ENCODE results near the gene STMN3.

STMN3 gene

GRCh38 chr20:63690898-63691710, 37.9 kb upstream of the STMN3 start:
- Histone ChIP-seq H3K36me3 (ENCODE audit: control insufficient read depth in 2 of 2, insufficient read depth in 1 of 2, low read length in 2 of 2) (peaks cover 0 to 12% of the 10 kb centered on the region in 2 experiments; a peak in 1 of 3 replicates), H3K9me3 (ENCODE audit: control insufficient read depth, insufficient read depth, low read depth, low read length) (no peaks in the 10 kb centered on the region), H3K27ac (ENCODE audit: extremely low read depth, low read depth, low read length) (no peak overlapping the region), H3K4me1 (ENCODE audit: control insufficient read depth, insufficient read depth, low read length) (no peaks in the 10 kb centered on the region), H3K4me3 (ENCODE audit: low read depth, low read length) (no peak overlapping the region)
- no peak for TF ChIP-seq ZNF19 (tag by site-specific recombination; IDR thresholded peaks at IDR 0.05; ENCODE audit: low read depth)
- TF ChIP-seq GLIS2 (tag by site-specific recombination; IDR thresholded peaks at IDR 0.05), result peak; percentile 36; the same call in 1 of the 2 replicates
- TF ChIP-seq ZNF777 (tag by site-specific recombination; IDR thresholded peaks at IDR 0.05; ENCODE audit: borderline replicate concordance), result no peak
- no peak for TF ChIP-seq ZNF561 (tag by site-specific recombination; IDR thresholded peaks at IDR 0.05; ENCODE audit: borderline replicate concordance)
- TF ChIP-seq ZNF202 (tag by site-specific recombination; IDR thresholded peaks at IDR 0.05; ENCODE audit: borderline replicate concordance), result no peak
- TF ChIP-seq ZNF280D (tag by site-specific recombination; IDR thresholded peaks at IDR 0.05), result no peak
- TF ChIP-seq AEBP2 (tag by site-specific recombination; IDR thresholded peaks at IDR 0.05; ENCODE audit: borderline replicate concordance), result no peak
- no peak for TF ChIP-seq ZXDB (tag by site-specific recombination; IDR thresholded peaks at IDR 0.05)
- no peak for TF ChIP-seq ZNF585B (tag by site-specific recombination; IDR thresholded peaks at IDR 0.05)
- TF ChIP-seq PRDM4 (tag by site-specific recombination; IDR thresholded peaks at IDR 0.05), result no peak
- peak; percentile 73 for TF ChIP-seq GLIS1 (tag by site-specific recombination; IDR thresholded peaks at IDR 0.05)
- no peak for TF ChIP-seq ZNF600 (tag by site-specific recombination; IDR thresholded peaks at IDR 0.05)
- 0 out of 2 replicates have a peak, but pooled peaks have one; percentile 13 for TF ChIP-seq ZFHX2 (tag by site-specific recombination; conservative IDR thresholded peaks at IDR 0.05)
- TF ChIP-seq HIC1 (tag by site-specific recombination; IDR thresholded peaks at IDR 0.05), result peak; percentile 60; the same call in 1 of the 2 replicates
- TF ChIP-seq ZIC2 (tag by site-specific recombination; IDR thresholded peaks at IDR 0.05), result no peak
- TF ChIP-seq SP2 (tag by site-specific recombination; IDR thresholded peaks at IDR 0.05), result no peak; the same call in 1 of the 2 replicates
- TF ChIP-seq ZNF175 (tag by site-specific recombination; IDR thresholded peaks at IDR 0.05), result no peak
- TF ChIP-seq KLF8 (tag by site-specific recombination; IDR thresholded peaks at IDR 0.05), result peak; percentile 36; the same call in 1 of the 2 replicates
- TF ChIP-seq KLF1 (tag by site-specific recombination; IDR thresholded peaks at IDR 0.05), result peak; percentile 91
- POLR2A ChIA-PET, result interaction anchor here (1.2 kb wide), 1 partner anchor 9 kb away, joined by 3 read pairs; no protein-coding TSS in a partner anchor
- CTCF ChIA-PET, result interaction anchor here (0.6 to 1.5 kb wide), 2 partner anchors 153 to 380 kb away, joined by 3 to 4 read pairs; no protein-coding TSS in a partner anchor

Data from HEK293 (cell line).